Hindlimb muscle (tissue), 1 donor: ENCODE results near the gene TBCD. TPM values are rescaled to one million over a fixed set of nuclear protein-coding genes. Genes with fewer than 3 reads are reported as not detected.
A peak's percentile ranks its signal among the peaks of the same experiment; 100 is the strongest.

Experiments
- DNase-seq: peaks from one replicate; pipeline ENCODE4 v3.0.0-alpha.2; 2013
- polyA plus RNA-seq: library from polyadenylated mRNA; unstranded; fragments of 120-200 nt; gene quantifications from one replicate; pipeline ENCODE4 v1.2.1, GENCODE V29; 2013; ENCODE audit not compliant: insufficient read length

The TBCD gene
- polyA plus RNA-seq, 1 donor, result 69.8 TPM

DNA sequence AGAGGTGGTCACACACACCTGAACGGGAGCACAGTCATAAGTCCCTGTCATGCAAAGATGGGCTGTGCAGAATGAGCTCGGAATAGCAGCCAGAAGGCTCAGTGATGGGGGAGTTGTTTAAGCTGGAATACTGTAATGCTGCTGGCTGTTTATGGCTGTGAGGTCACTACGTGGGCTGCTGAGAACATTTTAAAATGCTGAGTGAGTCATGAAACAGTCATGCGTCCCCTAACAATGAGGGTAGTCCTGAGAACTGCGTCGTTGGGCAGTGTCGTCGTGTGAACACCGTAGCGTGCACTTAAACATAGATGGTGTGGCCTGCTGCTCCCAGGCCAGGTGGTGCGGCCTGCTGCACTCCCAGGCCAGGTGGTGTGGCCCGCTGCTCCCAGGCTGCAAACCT lies 39.7 kb downstream of the TBCD start:
- no peak for DNase-seq

DNA sequence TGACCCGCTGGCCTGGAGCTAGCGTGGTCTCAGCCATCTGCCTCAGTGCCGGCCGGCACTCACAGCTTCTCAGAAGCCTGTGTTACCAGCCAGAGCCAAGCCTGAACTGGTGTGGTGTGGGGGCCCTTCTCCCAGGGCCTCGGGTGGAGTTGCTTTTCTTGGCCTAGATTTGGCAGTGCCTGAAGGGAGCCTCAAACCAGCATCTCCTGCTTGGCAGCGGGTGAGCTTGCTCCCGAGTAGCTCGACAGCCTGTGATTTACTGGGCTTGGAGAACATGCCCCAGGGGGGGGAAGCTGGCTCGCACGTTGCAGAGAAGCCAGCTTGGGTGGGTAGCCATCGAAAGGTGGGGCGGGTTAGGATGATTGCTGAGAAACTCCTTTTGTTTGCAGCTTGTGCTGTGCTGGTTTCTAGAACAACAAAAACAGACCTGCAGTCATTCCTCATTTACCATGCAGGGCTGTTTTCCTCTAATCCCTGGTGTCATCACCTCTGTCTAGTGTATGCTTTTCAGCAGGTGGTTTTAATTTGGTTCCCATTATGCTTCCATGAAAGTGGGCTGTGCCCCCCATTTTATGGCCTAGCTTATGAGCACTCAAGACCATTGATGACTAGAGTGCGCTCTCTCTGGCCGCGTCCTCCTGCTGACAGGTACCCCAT lies 42.2 kb downstream of the TBCD start:
- DNase-seq, result no peak

DNA sequence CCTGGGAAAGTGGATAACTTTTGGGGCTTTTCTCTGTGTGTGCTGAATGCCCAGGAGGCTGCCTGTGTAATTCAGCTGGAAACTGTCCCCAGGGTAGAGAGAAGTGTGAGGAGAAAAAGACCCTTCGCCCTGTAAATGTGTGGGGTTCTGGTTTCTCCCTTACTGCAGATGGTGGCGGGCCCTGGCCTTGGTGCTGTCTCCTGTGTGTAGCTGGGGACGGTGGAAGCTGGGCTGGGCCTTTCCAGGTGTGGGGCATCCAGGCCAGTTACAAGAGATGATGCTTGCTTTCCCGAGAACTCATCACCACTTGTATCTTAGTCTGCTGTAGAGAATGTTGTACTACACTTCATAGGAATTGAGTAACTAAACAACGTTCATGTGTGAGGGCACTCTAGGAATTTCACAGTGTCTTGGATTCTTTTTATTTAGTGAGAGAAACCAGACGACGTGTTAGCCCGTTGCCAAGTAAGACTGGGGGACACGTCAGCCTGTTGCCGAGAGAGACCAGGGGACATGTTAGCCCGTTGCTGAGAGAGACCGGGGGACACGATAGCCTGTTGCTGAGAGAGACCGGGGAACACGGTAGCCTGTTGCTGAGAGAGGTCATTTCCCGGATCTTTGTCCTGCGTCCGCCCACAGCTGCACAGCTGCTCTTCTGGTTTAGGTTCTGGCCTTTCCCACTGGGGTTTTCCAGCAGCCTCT lies 43.1 kb downstream of the TBCD start:
- DNase-seq, result peak; percentile 67

DNA sequence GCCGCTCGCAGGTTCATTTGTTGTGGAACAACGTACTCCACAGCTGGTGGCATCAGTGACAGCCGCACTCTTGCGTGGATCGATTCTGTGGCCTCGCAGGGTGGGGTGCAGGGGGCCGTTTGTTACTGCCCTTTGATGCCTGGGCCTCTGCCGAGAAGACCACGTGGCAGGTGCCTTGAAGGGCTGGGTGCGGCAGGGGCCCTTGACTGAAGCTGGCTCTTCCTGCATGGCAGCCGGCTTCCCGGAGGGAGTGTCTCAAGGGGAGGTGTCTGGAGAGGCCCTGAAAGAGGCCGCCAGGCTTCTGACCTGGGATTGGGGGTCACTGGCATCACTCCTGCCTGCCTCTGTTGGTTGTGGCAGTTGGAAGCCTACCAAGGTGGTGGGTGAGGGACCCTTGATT lies 43.8 kb downstream of the TBCD start:
- no peak for DNase-seq

DNA sequence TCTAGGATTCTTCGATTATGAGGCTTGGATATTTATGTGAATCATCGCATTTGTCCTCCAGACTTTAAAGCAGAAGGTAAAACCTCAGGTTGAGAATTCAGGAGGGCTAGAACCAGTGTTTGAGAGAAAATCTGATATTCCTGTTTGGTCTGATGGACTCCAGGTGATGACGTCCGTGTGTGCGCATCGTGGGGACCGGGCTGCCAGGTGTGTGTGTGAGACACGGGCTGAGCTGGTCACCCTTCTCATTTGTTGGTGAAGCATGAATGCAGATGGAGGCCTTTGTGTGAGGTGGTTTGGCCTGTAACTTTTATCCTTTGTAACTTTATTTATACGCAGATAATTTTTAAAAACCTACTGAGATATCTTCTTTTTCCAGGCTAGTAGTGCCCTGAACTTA lies 45.2 kb downstream of the TBCD start:
- no peak for DNase-seq

DNA sequence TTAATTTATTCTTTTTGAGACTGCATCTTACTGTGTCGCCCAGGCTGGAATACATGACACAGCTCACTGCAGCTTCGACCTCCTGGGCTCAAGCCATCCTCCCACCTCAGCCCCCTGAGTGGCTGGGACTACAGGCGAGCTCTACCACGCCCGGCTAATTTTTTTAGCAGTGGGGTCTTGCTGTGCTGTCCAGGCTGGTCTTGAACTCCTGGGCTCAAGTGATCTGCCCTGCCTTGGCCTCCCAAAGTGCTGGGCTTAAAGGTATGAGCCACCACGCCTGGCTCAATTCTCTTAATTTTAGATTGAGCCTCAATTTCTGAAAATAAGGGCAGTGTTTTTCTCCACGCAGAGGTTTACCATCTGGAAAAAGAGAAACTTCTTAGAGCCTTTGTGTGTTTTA lies 46.9 kb downstream of the TBCD start:
- DNase-seq, result no peak

DNA sequence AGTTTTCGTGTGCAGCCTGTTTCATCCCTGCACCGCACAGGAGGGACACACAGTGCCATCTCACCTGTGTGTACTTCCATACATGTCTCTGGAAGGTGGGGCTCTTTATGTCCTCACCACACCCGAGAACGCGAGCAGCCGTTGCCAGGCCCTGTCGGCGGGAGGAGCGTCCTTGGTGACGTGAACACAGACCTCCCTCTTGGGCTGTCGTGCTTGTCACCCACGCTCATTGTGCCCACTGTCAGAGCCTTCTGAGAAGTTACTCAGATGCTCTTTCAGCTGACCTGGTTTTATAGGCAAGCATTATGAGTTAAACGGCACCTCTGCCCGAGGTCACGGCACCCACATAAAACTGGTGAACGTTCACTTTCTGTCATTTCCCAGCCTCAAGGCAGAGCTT lies 47.7 kb downstream of the TBCD start:
- DNase-seq, result no peak

DNA sequence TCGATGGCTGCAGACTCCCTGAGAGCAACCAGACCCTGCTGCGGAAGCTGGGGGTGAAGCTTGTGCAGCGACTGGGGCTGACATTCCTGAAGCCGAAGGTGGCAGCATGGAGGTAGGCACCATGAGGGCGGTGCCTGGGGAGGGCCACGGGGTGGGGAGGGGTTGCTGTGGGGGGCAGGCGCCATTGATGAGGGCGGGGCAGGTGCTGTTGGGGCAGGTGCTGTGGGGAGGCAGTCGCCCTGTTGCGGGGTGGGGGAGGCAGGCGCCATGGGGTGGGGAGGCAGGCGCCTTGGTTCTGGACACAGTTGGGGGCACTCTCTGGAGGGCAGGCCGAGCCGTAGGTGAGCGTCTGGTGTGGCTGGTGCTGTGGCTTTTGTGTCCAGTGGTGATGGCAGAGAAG lies 49.0 kb downstream of the TBCD start:
- DNase-seq, result no peak

DNA sequence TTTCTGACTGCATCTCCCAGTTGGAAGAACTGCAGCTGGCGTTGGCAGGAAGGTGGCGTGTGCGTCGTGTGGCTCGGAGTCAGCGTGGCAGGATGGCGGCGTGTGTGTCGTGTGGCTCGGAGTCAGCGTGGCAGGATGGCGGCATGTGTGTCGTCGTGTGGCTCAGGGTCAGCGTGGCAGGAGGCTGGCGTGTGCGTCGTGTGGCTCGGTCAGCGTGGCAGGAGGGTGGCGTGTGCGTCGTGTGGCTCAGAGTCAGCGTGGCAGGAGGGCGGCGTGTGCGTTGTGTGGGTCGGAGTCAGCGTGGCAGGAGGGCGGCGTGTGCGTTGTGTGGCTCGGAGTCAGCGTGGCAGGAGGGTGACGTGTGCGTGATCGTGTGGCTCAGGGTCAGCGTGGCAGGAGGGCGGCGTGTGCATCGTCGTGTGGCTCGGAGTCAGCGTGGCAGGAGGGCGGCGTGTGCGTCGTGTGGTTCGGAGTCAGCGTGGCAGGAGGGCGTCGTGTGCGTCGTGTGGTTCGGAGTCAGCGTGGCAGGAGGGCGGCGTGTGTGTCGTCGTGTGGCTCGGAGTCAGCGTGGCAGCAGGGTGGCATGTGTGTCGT lies 49.6 kb downstream of the TBCD start:
- DNase-seq, result no peak

DNA sequence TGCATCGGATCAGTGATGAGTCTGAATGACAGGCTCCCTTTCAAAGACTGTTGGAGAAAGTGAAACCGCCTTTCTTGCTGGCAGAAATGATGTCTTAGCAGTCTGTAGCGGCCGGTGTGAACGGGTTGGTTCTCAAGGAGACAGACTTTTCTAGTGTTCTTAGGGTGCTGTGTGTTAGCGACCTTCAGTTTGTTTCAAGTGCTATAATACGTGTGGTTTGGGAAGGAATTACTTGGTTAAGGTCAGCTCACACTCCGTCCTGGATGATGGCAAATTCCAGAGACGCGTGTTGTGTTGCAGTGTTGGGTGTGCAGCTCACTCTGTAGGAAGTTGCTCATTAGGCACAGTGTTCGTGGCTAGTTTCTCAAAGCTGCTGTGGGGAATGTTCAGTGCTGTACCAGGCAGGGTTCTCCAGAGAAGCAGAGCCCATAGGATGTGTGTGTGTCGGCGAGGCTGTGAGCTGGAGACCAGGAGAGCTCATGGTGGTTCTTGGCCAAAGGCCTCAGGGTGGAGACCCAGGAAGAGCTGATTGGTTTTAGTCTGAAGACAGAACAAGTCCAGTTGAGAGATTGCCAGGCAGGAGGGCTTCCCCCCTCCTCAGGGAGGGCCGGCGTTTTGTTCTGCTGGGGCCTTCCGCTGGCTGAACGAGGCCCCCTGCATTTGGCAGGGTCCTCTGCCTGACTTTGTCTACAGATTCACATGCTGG lies 50.4 kb downstream of the TBCD start:
- no peak for DNase-seq

DNA sequence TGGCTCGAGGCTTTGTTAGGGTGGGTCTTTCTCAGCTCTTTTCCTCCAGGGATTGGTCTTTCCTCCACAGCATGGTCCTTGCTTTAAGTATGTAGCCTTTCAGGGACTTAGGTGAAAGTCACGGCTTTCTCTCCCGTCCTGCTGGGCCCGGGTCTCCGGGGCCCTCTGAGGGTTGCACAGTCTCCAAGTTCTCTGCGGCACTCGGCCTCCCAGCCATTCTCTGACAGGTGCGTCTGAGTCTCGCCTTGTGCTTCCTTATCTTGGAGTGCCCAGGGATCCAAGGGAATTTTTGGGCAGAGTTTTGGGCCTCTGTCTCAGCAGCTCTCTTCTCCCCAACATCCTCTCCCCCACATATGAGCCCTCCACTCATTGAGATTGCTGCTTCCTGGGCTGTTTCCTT lies 51.3 kb downstream of the TBCD start:
- no peak for DNase-seq

DNA sequence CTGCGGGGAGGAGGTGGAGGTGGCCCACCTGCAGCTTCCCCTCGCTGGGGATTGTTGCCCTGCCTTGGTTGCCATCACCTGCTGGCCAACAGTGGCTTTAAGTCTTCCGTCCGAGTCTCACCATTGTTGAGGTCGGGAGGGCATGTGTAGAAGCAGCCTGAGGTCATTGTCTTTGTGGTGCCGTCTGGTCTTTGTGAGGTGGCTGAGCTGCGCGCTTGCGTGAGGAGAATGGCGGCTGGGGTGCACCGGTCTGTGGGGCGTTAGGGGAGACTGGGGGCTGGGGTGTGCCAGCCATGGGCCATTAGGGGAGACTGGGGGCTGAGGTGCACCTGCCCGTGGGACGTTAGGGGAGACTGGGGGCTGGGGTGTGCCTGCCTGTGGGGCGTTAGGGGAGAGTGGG lies 51.7 kb downstream of the TBCD start:
- no peak for DNase-seq

DNA sequence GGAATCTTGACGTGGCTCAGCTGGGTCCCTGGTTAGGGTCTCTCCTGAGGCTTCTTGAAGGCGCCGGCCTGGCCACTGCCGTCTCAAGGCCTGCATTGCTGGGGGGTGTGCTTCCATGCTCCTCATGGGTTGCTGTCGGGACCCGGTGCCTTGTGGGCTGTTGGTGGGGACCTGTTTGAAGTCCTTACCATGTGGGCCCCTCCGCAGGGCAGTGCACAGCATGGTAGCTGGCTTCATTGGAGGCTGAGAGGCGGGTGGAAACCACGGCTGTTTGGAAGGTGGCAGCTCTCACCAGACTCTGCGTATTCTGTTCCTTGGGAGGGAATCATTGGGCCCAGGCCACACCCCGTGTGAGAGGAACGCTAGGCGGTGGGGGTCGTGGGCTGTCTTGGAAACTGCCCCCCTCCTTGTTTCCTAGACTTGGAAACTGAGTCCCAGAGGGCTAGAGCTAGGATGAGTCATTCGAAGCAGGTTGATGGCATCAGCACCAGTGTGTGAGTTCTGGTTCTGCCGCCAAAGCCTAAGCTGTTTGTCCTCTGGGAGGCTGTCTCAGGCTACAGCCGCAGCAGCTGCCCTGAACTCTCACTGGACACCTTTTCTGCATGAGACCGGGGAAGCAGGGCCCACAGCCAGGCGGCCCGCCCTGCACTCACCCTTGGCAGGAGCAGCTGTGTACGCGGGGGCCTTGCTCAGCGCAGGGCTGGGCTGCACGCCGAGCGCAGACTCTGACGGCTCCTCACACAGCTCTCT lies 52.8 kb downstream of the TBCD start:
- DNase-seq, result peak; percentile 93

DNA sequence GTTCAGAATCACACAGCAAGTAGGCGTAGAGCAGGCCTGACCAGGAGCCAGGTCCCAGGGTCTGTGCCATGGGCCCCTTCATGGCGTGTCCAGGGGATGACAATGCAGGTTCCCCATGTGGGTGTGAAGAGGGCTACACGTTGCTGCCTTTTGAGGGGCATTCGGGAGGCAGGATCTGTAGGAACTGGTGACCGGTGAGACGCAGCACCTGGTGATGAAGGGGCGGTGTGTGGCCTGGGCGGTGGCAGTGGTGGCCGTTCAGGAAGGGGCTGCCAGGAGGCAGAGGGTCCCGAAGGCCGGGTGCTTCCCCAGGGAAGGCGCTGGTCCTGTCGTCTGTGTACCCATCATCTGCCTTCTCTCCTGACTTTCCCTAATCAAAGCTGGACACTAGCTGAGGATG lies 53.4 kb downstream of the TBCD start:
- DNase-seq, result no peak

DNA sequence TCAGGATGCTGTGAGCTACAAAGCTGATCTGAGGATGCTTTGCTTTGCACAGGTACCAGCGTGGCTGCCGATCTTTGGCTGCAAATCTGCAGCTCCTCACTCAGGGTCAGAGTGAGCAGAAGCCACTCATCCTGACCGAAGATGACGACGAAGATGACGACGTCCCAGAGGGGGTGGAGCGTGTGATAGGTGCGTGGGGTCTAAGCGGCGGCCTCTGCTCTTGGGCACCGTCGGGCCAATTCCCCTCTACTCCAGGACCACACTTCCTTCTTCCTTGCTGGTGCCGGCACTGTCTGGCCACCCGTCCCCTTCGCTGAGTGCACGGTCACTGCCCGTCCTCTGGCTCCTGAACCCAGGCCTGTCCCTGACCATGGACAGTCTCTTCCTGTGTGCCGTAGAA lies 54.0 kb downstream of the TBCD start:
- DNase-seq, result no peak

DNA sequence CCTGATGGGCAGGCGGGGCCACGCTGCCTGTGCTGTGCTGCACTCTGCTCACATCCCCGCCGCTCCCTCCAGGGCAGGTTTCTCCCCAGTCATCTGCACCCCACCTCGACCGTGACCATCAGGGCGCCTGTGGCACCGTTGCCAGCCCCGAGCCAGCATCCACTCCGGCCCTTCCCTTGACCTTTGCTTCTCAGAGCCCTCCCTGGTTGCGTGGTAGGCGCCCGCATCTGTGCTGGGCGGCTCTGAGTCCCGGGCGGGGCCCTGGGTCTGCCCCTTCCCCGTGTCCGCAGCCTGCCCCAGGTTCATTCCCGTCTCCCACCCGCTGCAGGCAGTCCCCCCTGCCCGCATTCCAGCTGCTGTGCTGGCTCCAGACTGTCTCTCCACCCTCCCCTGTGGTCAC lies 54.8 kb downstream of the TBCD start:
- no peak for DNase-seq

DNA sequence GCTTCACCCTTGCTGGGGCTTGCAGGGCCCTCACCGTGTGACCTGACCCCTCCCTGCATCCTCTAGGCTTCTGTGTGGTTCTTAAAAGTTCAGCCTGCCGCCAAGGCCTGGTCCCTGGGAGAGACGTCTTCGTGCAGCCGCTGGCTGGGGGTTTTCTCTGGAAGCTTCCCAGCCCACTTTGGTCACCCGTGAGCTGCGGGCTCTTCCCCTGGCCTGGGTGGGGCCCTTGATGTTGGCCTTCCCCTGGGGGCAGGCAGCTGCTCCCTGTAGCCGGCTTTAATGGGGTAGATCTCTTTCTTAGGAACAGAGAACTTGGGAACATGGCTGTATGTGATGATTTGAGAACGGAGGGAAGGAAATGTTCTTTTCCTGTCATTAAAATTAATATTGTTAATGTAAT lies 55.2 kb downstream of the TBCD start:
- DNase-seq, result no peak

DNA sequence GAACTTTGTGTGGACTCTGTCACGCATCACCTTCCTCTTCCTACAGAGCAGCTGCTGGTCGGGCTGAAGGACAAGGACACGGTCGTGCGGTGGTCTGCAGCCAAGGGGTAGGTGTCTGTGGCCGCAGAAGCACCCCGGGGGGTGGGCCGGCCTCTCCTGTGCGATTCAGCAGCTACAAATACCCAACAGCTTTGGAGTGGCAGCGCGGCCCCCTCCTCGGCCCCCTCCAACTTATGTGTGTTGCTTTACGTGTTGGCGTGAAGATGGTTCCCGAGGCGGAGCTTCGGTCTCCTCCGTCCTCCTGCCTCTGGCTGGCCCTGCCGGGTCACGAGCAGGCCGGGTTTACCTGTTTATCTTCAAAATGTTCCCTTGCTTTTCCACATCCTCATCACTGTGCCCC lies 55.7 kb downstream of the TBCD start:
- DNase-seq, result no peak

DNA sequence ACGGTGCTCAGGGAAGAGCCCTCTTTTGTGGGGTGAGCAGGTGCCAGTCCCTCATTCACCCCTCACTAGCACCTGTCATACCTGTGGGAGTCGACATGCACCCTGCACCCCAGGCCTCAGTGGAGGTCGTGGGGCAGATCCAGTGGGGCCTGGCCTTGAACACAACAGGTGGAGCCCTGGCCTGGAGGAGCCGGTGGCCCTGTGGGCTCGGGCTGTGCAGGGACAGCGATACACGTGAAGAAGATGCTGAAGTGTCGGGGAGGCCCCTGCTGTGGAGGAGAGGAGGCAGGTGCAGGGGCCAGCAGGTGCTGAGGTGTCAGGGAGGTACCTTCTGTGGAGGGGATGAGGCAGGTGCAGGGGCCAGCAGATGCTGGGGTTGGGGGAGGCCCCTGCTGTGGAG lies 56.1 kb downstream of the TBCD start:
- DNase-seq, result no peak

DNA sequence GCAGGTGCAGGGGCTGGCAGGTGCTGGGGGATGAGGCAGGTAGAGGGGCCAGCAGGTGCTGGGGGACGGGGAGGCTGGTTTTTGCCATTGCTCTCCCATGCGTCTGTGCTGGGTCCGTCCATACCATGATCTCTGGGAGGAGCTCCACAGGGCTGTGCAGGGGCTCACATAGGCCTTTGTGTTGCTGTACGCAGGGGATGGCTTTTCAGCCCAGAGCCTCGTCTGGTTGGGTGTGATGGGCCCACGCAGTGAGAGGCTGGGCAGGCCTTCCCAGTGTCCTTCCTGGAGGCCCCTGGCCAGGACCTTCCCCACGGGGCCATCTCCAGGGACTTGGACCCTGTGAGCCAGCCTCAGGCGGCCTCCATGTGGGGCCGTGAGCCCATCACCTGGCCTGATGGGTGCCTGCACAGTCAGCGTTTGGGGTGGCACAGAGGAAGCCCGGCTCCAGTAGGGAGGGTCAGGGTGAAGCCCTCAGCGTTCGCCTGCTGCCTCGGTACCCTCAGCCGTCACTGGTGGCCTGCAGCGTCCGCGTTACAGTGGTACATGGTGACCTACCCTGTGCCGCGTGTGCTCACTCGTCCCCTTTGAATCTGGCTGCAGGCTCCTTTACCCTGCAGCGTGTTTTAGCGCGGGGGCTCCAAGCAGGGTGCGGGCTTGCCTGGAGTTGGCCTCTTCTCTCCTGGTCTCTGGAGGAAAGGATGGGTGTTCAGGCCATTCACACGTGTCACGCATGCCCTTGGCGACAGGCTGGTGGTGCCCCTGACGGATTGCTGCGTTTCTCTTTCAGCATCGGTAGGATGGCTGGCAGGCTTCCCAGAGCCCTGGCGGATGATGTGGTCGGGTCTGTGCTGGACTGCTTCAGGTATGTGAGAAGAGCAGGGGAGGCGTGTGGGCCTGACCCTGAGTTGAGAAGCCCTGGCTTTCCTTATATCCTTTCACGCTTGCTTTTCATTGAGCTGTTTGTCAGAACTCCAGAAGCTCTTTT lies 57.3 kb downstream of the TBCD start:
- DNase-seq, result no peak

DNA sequence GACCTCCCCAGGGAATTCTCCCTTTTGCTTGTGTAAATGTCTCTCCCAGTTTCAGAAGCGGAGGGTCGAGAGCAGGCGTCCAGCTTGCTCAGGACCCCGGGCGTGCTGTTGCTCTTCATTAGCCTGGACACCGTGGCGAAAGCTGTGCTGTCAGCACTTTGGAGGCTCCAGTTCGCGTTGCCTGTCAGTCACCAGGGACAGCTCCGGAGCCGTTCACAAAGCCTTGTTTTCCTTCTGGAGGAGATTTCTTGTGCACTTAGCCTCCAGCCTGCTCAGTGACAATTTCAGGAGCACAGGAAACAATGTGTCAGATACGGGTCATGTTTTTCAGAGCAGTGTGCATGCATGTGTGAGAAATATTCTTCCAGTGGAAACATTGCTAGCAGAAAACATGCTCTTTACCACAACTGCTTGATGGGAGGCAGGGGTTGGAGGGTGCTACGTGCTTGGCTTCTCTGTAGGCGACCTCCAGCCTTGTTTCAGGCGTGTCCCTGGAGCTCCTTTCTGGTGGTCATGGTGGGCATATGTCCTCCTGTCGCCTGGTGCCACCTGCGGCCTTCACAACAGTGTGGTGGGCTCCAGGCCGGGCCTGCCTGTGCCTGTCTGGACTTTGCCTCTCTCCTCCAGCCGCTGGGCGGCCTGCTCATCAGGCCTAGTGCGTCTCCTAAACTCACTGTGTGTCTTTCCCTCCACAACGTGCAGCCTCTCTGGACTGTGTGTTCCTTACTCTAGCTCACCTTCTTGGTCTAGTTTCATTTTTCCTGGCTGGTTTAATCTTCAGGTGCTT lies 59.0 kb downstream of the TBCD start:
- DNase-seq, result no peak
